Glutamatergic neuron (in vitro differentiated cells): ENCODE measurements around the gene SDR39U1. TPM values are rescaled to one million over a fixed set of nuclear protein-coding genes. Genes with fewer than 3 reads are reported as not detected.
"Not testable (repeated sequence)": the region's sequence is repeated elsewhere in the genome, so short reads cannot be mapped to it uniquely, and the experiment has no call there.

Experiments used
- DNase-seq: peaks from one replicate; pipeline ENCODE4 v3.0.0; 2022
- H3K27ac Mint-ChIP-seq: one replicate; pipeline ENCODE4 v1.8.0; 2020; ENCODE audit warnings: mild to moderate bottlenecking, mixed read lengths, inconsistent platforms; ENCODE audit not compliant: unreplicated experiment
- H3K27me3 Mint-ChIP-seq: one replicate; pipeline ENCODE4 v1.8.0; 2020; ENCODE audit warnings: mild to moderate bottlenecking, moderate library complexity, mixed read lengths, inconsistent platforms; ENCODE audit not compliant: unreplicated experiment
- H3K36me3 Mint-ChIP-seq: one replicate; pipeline ENCODE4 v1.8.0; 2020; ENCODE audit warnings: mild to moderate bottlenecking, mixed read lengths, inconsistent platforms; ENCODE audit not compliant: unreplicated experiment
- H3K4me1 Mint-ChIP-seq: one replicate; pipeline ENCODE4 v1.8.0; 2020; ENCODE audit warnings: mild to moderate bottlenecking, low read depth, mixed read lengths, inconsistent platforms; ENCODE audit not compliant: unreplicated experiment
- H3K4me3 Mint-ChIP-seq: one replicate; pipeline ENCODE4 v1.8.0; 2020; ENCODE audit warnings: mild to moderate bottlenecking, mixed read lengths, inconsistent platforms; ENCODE audit not compliant: unreplicated experiment
- H3K9me3 Mint-ChIP-seq: one replicate; pipeline ENCODE4 v1.8.0; 2020; ENCODE audit warnings: mild to moderate bottlenecking, moderate library complexity, mixed read lengths, inconsistent platforms; ENCODE audit not compliant: unreplicated experiment
- long read RNA-seq: library from polyadenylated mRNA; unstranded; transcript quantifications from one replicate; pipeline ENCODE4 v2.0.0, GENCODE V29; 2020; ENCODE audit not compliant: unreplicated experiment
- total RNA-seq: library from RNA; stranded (reverse); fragmentation: NEBNext Ultra II Directional; extraction: Animal tissue kit (Norgen Biotek cat#: 25700); gene quantifications from one replicate; pipeline ENCODE4 v1.2.1, GENCODE V29; 2021; ENCODE audit not compliant: unreplicated experiment
- TF ChIP-seq, protein P1 (sequence below): fragments of 200-600 bp; sonication (generic); IDR thresholded peaks from one replicate; pipeline ENCODE4 v1.5.0; 2021; ENCODE audit not compliant: partially characterized antibody, unreplicated experiment

The SDR39U1 gene, protein sequence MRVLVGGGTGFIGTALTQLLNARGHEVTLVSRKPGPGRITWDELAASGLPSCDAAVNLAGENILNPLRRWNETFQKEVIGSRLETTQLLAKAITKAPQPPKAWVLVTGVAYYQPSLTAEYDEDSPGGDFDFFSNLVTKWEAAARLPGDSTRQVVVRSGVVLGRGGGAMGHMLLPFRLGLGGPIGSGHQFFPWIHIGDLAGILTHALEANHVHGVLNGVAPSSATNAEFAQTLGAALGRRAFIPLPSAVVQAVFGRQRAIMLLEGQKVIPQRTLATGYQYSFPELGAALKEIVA
- 70.4 TPM for total RNA-seq
- long read RNA-seq, transcript SDR39U1-201 (6 exons, 1,233 nt) = minor isoform, 6 of 58 reads
- long read RNA-seq, transcript SDR39U1-203 (5 exons, 1,507 nt) = major isoform, 9 of 58 reads
- long read RNA-seq, transcript SDR39U1-218 (3 exons, 1,960 nt) = minor isoform, 6 of 58 reads
- long read RNA-seq, partial matches to known transcripts = 7 of 58 reads
- long read RNA-seq, other reads (novel, unspliced or antisense) = 22 of 58 reads

DNA sequence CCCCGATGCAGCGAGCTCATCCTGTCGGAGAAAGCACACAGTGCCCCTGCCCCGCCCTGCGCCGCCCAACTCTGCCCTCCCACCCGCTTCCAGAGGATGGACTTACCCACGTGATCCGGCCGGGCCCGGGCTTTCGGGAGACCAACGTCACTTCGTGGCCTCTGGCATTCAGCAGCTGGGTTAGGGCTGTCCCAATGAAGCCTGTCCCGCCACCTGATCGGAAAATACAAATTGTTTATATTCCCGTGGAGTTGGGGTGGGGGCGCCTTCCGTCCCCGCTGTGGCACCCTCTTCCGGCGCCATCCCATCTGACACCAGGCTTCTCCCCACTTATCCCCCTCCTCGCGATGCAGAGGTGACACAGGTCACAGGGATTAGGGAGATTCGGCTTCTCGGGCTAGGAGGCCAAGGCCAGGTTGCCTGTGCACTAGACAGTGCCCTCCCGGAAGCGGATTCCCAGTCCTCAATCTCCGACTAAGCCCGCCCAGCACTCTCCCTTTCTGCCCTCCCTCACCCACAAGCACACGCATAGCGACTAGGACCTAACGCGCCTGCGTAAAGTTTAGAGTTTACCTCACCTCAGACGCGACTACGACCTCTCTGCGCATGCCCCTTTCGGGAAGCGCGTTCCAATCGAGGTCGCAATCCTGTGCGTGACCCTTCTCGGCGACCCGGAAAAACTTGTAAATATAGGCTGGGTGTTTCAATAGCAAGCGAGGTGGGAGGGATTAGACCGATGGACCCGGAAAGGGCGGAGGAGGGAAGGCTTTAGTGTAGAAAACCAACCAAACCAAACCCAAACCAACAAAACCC lies at the start of gene SDR39U1:
Gene SDR39U1, minus strand, starts transcription at position 537 of the 813 bp plus-strand sequence. Its CDS starts 7 bp downstream, at position 530.
- TF ChIP-seq, protein P1, sequence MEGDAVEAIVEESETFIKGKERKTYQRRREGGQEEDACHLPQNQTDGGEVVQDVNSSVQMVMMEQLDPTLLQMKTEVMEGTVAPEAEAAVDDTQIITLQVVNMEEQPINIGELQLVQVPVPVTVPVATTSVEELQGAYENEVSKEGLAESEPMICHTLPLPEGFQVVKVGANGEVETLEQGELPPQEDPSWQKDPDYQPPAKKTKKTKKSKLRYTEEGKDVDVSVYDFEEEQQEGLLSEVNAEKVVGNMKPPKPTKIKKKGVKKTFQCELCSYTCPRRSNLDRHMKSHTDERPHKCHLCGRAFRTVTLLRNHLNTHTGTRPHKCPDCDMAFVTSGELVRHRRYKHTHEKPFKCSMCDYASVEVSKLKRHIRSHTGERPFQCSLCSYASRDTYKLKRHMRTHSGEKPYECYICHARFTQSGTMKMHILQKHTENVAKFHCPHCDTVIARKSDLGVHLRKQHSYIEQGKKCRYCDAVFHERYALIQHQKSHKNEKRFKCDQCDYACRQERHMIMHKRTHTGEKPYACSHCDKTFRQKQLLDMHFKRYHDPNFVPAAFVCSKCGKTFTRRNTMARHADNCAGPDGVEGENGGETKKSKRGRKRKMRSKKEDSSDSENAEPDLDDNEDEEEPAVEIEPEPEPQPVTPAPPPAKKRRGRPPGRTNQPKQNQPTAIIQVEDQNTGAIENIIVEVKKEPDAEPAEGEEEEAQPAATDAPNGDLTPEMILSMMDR = no peak
- H3K9me3 Mint-ChIP-seq = peaks cover 14% of the 10 kb centered on the region
- peak within 1 kb of the TSS; percentile 91 for H3K4me3 Mint-ChIP-seq
- H3K4me1 Mint-ChIP-seq = peaks cover 7% of the 10 kb centered on the region
- peak; percentile 96 for DNase-seq
- peaks cover 14% of the 10 kb centered on the region for H3K27me3 Mint-ChIP-seq
- peak within 1 kb of the TSS; percentile 99 for H3K27ac Mint-ChIP-seq
- no peaks in the 10 kb centered on the region for H3K36me3 Mint-ChIP-seq

DNA sequence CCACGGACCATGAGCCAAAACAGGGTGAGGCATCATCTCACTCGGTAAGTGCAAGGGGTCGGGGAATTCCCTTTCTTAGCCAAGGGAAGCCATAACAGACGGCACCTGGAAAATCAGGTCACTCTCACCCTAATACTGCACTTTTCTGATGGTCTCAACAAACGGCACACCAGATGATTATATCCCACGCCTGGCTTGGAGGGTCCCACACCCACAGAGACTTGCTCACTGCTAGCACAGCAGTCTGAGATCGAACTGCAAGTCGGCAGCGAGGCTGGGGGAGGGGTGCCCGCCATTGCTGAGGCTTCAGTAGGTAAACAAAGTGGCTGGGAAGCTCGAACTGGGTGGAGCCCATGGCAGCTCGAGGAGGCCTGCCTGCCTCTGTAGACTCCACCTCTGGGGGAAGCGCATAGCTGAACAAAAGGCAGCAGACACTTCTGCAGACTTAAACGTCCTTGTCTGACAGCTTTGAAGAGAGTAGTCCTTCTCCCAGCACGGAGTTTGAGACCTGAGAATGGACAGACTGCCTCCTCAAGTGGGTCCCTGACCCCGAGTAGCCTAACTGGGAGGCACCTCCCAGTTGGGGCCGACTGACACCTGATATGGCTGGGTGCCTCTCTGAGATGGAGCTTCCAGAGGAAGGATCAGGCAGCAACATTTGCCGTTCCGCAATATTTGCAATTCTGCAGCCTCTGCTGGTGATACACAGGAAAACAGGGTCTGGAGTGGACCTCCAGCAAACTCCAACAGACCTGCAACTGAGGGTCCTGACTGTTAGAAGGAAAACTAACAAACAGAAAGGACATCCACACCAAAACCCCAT lies 49.2 kb upstream of the SDR39U1 start:
- not testable (repeated sequence) for H3K27me3 Mint-ChIP-seq, H3K36me3 Mint-ChIP-seq, H3K4me1 Mint-ChIP-seq, H3K4me3 Mint-ChIP-seq, H3K9me3 Mint-ChIP-seq, DNase-seq, H3K27ac Mint-ChIP-seq

GRCh38 chr14:24483604-24484252 lies 41.2 kb upstream of the SDR39U1 start:
- DNase-seq = no peak
- peaks cover 9% of the 10 kb centered on the region for H3K9me3 Mint-ChIP-seq
- no peak overlapping the region for H3K27ac Mint-ChIP-seq
- H3K36me3 Mint-ChIP-seq = peaks cover 2% of the 10 kb centered on the region
- TF ChIP-seq, protein P1 = no peak
- H3K27me3 Mint-ChIP-seq = no peaks in the 10 kb centered on the region
- no peaks in the 10 kb centered on the region for H3K4me1 Mint-ChIP-seq
- H3K4me3 Mint-ChIP-seq = no peak overlapping the region

DNA sequence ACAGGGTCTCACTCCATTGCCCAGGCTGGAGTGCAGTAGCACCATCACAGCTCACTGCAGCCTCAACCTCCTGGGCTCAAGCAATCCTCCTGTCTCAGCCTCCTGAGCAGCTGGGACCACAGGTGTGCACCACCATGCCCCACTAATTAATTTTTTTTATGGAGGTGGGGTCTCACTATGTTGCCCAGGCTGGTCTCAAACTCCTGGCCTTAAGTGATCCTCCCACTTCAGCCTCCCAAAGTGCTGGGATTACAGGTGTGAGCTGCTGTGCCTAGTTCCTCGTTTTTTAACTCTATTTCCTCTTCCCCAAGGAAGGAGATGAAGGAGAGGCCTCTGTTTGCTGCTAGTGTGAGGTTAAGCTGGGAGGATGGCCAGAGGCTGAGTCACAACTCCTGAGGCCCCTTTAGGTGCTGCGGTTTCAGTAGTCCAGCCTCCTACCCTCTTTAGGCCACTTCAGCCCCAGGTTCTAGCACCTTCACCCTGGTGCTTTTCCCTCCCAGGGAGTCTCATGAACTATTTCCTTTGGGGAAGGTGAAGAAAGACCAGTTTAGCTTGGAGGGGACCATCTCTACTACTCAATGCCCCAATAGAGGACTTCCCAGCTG lies 40.2 kb upstream of the SDR39U1 start:
- not testable (repeated sequence) for H3K4me1 Mint-ChIP-seq, H3K27ac Mint-ChIP-seq, H3K4me3 Mint-ChIP-seq, H3K27me3 Mint-ChIP-seq, DNase-seq, H3K9me3 Mint-ChIP-seq, H3K36me3 Mint-ChIP-seq

DNA sequence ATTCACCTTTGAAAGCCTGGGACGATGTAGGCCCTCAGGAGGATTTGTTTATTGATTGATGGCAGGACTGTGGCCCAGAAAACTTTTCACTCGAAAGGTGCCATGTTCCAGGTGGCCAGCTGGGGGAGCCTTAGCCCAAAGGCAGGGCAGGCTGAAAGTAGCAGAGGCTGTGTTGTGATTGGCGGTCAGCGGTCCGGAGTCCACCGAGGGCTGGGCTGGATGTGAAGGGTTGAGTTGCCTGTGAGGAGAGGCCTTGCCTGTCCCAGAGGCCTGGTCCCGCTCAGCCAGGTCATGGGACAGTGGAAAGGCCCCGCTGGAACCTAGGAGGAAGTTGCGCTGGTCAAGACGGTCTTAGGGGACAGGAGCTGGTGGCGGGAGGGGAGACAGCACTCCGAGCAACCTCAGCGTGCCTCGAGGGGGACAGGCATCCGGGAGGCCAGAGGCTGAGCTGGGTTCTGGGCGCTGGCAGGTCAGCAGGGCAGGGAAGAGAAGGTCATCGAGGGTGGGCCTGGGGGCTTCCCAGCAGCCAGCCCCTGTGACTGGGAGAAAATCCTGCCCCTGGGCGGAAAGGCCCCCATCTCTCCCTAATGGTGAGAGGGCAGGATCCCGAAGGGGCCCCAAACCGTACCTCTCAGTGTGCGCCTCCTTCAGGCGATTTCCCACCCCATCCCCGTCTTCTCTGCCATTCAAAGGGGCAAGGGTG lies 39.2 kb upstream of the SDR39U1 start:
- TF ChIP-seq, protein P1 = peak; percentile 61
- Mint-ChIP-seq H3K9me3 (peaks cover 9% of the 10 kb centered on the region), H3K36me3 (peaks cover 12% of the 10 kb centered on the region), H3K4me1 (no peaks in the 10 kb centered on the region), H3K4me3 (no peak overlapping the region), H3K27me3 (no peaks in the 10 kb centered on the region), H3K27ac (no peak overlapping the region)
- DNase-seq = peak; percentile 62

DNA sequence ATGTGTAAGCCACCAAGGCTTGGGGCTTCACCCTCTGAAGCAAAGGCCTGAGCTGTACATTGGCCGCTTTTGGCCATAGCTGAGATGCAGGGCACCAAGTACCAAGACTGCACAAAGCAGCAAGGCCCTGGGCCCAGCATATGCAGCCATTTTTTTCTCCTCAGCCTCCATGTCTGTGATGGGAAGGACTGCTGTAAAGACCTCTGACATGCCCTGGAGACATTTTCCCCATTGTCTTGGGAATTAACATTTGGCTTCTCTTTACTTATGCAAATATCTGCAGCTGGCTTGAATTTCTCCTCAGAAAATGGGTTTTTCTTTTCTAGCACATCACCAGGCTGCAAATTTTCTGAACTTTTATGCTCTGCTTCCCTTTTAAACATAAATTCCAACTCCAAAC lies 37.4 kb upstream of the SDR39U1 start:
- not testable (repeated sequence) for H3K27me3 Mint-ChIP-seq, H3K27ac Mint-ChIP-seq, H3K9me3 Mint-ChIP-seq, DNase-seq, H3K4me3 Mint-ChIP-seq, H3K4me1 Mint-ChIP-seq
- H3K36me3 Mint-ChIP-seq = peaks cover 12% of the 10 kb centered on the region
